Mesodermal cell (in vitro differentiated cells): ENCODE data around the gene ZSCAN22.
"Not testable (repeated sequence)": the region's sequence is repeated elsewhere in the genome, so short reads cannot be mapped to it uniquely, and the experiment has no call there.

ENCODE experiments used
- H3K27ac ChIP-seq: 2 replicates; pipeline ENCODE4 v1.7.0; 2013; ENCODE audit warnings: mild to moderate bottlenecking, low read depth, low read length, moderate library complexity; ENCODE audit not compliant: severe bottlenecking
- H3K36me3 ChIP-seq: 2 replicates; pipeline ENCODE4 v1.7.1; 2013; ENCODE audit warnings: mild to moderate bottlenecking, low read length, moderate library complexity; ENCODE audit not compliant: control insufficient read depth, insufficient read depth
- H3K4me1 ChIP-seq: one replicate; pipeline ENCODE4 v1.7.1; 2013; ENCODE audit warnings: mild to moderate bottlenecking, low read length; ENCODE audit not compliant: insufficient read depth, control insufficient read depth, poor library complexity, severe bottlenecking
- H3K4me3 ChIP-seq: 2 replicates; pipeline ENCODE4 v1.7.0; 2013; ENCODE audit warnings: low read length, control low read depth, mild to moderate bottlenecking; ENCODE audit not compliant: insufficient read depth, poor library complexity, severe bottlenecking; ENCODE audit errors: extremely low read depth
- H3K9me3 ChIP-seq: 2 replicates; pipeline ENCODE4 v1.7.1; 2013; ENCODE audit warnings: mild to moderate bottlenecking, low read length, moderate library complexity; ENCODE audit not compliant: control insufficient read depth
- WGBS, 2 experiments: methylation state at CpG; one replicate each; pipeline ENCODE4 v1.1.5; 2013; ENCODE audit warnings: missing lambda C conversion rate in 2 of 2; ENCODE audit not compliant: insufficient coverage in 2 of 2; 5-methylcytosine and 5-hydroxymethylcytosine counted together

The ZSCAN22 gene

DNA sequence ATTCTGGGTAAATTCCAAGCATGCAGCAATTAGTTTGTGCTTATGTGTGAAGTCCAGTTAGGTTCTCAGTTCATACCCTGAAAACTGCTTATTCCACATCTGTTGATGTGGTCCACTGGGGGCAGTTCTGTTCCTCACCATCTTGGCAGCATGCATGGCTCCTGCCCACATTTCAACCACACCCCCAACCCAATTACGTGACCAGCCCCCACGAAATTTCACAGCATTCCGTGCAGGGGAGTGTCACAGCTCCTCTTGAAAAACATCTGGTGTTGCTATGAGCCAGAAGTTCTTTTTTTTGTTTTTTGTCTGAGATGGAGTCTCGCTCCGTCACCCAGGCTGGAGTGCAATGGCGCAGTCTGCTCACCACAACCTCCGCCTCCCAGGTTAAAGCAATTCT, 30.7 kb upstream of the ZSCAN22 start:
- 95 to 97% methylated on average over 3 to 4 of the region's 7 CpGs for WGBS, 2 experiments
- Histone ChIP-seq H3K36me3 (peaks cover 94% of the 10 kb centered on the region), H3K27ac (no peak overlapping the region), H3K9me3 (peaks cover 26% of the 10 kb centered on the region), H3K4me3 (no peak overlapping the region), H3K4me1 (no peaks in the 10 kb centered on the region)

- Histone ChIP-seq H3K4me3 (no peak overlapping the region), H3K36me3 (peaks cover 62% of the 10 kb centered on the region), H3K4me1 (no peaks in the 10 kb centered on the region), H3K27ac (no peak overlapping the region), H3K9me3 (no peaks in the 10 kb centered on the region)
- WGBS, 2 experiments, result 98% methylated on average over 5 to 7 of the region's 7 CpGs
Observed at GRCh38 chr19:58300620-58301019, 26.2 kb upstream of the ZSCAN22 start.

DNA sequence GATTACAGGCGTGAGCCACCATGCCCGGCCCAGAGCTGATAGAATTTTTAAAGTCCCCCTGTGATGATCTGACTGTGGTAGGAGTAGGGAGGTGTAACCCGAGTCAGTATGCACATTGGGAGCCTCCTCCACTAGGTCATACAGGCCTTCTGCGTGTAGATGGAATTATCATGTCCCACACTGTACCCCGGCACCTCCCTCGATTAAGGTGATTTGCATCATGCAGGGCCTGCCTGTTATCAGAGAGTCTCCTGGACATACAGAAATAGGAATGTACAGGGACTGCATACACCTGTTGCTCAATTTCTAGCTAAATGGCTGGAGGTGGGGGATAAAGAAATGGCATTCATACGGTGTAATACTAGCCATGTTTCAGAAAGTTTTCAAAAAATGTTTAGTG, 22.5 kb upstream of the ZSCAN22 start:
- peak overlapping the region; percentile 91 for H3K27ac ChIP-seq
- H3K4me1 ChIP-seq, result no peaks in the 10 kb centered on the region
- H3K9me3 ChIP-seq, result peaks cover 3% of the 10 kb centered on the region
- H3K36me3 ChIP-seq, result peaks cover 65% of the 10 kb centered on the region
- WGBS, 2 experiments, result 92 to 98% methylated on average over 5 of the region's 7 CpGs
- H3K4me3 ChIP-seq, result peak overlapping the region; percentile 91

DNA sequence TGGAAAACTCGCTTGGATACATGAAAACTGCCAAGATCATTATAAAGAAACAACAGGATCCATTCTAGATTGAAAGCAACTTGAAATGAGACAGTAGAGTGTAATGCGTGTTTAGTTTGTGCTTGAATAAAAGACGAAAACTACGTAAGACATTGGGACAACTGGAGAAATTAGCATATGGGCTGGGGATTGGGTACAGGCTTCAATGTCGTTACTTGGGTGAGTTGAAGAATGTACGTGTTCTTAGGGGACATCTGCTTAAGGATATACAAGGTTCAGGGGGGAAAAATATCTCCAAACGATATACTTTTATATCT, 22.1 kb upstream of the ZSCAN22 start:
- peaks cover 3% of the 10 kb centered on the region for H3K9me3 ChIP-seq
- H3K4me3 ChIP-seq, result peak overlapping the region; percentile 91
- WGBS, 2 experiments, result 17 to 35% methylated on average over 5 of the region's 7 CpGs
- no peaks in the 10 kb centered on the region for H3K4me1 ChIP-seq
- peaks cover 68% of the 10 kb centered on the region for H3K36me3 ChIP-seq
- peak overlapping the region; percentile 91 for H3K27ac ChIP-seq

- H3K36me3 ChIP-seq, result peaks cover 67% of the 10 kb centered on the region
- H3K27ac ChIP-seq, result peak within 1 kb of the TSS; percentile 91
- H3K4me3 ChIP-seq, result peak within 1 kb of the TSS; percentile 91
- 1% methylated on average over 44 to 46 of the region's 55 CpGs for WGBS, 2 experiments
- H3K9me3 ChIP-seq, result peaks cover 3% of the 10 kb centered on the region
- H3K4me1 ChIP-seq, result no peaks in the 10 kb centered on the region
Observed at GRCh38 chr19:58305065-58305931, 21.5 kb upstream of the ZSCAN22 start, which contains the start of gene ERVK3-1. ERVK3-1 (plus strand) TSS chr19:58305377; CDS start chr19:58312169, 6,792 bp downstream.

GRCh38 chr19:58305932-58306323, 20.9 kb upstream of the ZSCAN22 start:
- peak overlapping the region; percentile 91 for H3K27ac ChIP-seq
- 77 to 82% methylated on average over 10 to 12 of the region's 12 CpGs for WGBS, 2 experiments

DNA sequence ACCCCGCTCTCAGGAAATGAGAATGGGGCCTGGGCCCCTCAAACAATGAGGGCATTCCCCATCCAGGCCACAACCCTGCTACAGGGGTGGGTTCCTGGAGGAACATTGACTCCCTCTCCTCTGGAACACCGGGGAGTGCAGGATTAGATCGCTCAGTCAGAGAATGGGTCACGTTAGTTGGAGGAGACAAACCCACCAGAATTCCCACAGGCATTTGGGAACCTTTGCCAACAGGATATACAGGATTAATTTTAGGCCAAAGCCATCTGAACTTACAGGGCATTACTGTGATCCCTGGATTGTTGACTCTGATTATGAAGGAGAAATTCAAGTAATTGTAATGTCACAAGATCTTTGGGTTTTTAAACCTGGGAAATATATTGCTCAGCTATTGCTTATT, 19.1 kb upstream of the ZSCAN22 start:
- Histone ChIP-seq H3K27ac (no peak overlapping the region), H3K9me3 (peaks cover 3% of the 10 kb centered on the region), H3K4me3 (no peak overlapping the region), H3K4me1 (no peaks in the 10 kb centered on the region), H3K36me3 (peaks cover 65% of the 10 kb centered on the region)
- WGBS, 2 experiments, result 100% methylated on average over 1 to 4 of the region's 4 CpGs

More at GRCh38 chr19:58305932-58306323, 20.9 kb upstream of the ZSCAN22 start:
- Histone ChIP-seq H3K4me3 (peak overlapping the region; percentile 91), H3K4me1 (no peaks in the 10 kb centered on the region), H3K9me3 (peaks cover 3% of the 10 kb centered on the region), H3K36me3 (peaks cover 61% of the 10 kb centered on the region)

DNA sequence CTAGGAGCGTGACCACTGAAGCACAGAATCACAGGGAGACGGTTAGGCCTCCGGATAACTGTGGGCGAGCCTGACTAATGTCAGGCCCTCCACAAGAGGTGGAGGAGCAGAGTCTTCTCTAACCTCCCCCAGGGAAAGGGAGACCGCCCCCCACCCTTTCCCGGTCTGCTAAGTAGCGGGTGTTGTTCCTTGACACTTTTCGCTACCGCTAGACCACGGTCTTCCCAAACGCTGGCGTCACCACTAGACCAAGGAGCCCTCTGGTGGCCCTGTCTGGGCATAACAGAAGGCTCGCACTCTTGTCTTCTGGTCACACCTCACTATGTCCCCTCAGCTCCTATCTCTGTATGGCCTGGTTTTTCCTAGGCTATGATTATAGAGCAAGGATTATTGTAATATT, 16.1 kb upstream of the ZSCAN22 start:
- H3K4me3 ChIP-seq, H3K4me1 ChIP-seq, H3K9me3 ChIP-seq, H3K27ac ChIP-seq: not testable (repeated sequence)
- WGBS, 2 experiments, result 70 to 94% methylated on average over 3 to 5 of the region's 13 CpGs
- H3K36me3 ChIP-seq, result peaks cover 93% of the 10 kb centered on the region

- H3K4me3 ChIP-seq, result no peak overlapping the region
- no peaks in the 10 kb centered on the region for H3K4me1 ChIP-seq
- peaks cover 93% of the 10 kb centered on the region for H3K36me3 ChIP-seq
- WGBS, 2 experiments, result 88 to 94% methylated on average over 4 to 5 of the region's 7 CpGs
- H3K9me3 ChIP-seq, result peaks cover 3% of the 10 kb centered on the region
- no peak overlapping the region for H3K27ac ChIP-seq
Observed at GRCh38 chr19:58311345-58311865, 15.4 kb upstream of the ZSCAN22 start.

DNA sequence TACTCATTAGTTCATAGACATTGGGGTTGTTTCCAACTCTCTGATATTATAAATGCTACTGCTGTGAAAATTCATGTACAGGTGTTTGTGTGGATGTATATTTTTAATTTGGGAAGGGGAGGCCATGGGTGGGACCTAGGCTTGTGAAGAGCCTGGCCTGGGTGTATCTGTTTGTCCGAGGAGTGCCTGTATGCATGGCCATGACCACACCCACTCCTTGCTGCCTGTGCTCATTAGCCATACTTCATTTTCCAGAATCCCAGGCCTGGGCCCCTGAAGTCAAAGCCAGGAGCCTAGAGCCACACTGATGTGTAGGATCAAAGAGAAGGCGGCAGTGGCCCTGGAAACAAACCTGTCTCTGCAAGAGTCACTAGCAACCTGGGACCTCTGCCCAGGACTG, 11.2 kb upstream of the ZSCAN22 start:
- WGBS, 2 experiments, result 100% methylated on average over 2 of the region's 2 CpGs
- H3K4me3 ChIP-seq, result no peak overlapping the region
- no peaks in the 10 kb centered on the region for H3K4me1 ChIP-seq
- H3K9me3 ChIP-seq, result no peaks in the 10 kb centered on the region
- no peak overlapping the region for H3K27ac ChIP-seq
- peaks cover 61% of the 10 kb centered on the region for H3K36me3 ChIP-seq

DNA sequence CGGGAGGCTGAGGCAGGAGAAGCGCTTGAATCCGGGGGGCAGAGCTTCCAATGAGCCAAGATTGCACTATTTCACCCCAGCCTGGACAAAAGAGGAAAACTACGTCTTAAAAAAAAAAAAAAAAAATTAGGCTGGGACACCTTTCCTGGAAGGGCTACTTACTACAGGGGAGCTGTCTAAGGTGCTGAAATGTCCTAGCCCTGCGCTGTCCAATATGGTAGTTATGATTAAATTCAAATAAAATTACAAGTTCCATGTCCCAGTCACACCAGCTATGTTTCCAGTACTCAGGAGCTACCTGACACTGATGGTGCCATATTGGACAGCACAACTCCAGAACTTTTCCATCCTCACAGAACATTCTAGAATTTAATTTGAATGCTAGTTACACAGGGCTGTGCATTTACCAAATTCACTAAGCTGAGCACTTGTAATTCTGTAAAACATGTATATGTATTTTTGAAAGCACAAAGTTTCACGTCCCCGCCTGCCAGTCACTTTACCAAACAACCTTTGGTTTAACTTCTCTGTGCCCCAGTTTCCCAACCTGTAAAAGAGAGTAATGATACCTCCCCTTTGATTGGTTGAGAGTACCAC, 9.2 kb upstream of the ZSCAN22 start:
- WGBS, 2 experiments, result 96 to 100% methylated on average over 1 to 3 of the region's 7 CpGs
- Histone ChIP-seq H3K36me3 (peaks cover 45% of the 10 kb centered on the region), H3K9me3 (no peaks in the 10 kb centered on the region), H3K4me3 (no peak overlapping the region), H3K4me1 (no peaks in the 10 kb centered on the region), H3K27ac (no peak overlapping the region)
